Thoracic aorta (tissue), 2 donors: ENCODE results near the gene AMMECR1L. TPM values are rescaled to one million over a fixed set of nuclear protein-coding genes. Genes with fewer than 3 reads are reported as not detected.
"Not testable (repeated sequence)": the region's sequence is repeated elsewhere in the genome, so short reads cannot be mapped to it uniquely, and the experiment has no call there.

Experiments
- ATAC-seq: fragments of 150-250 bp; one replicate; pipeline ENCODE4 v1.8.0; 2017; ENCODE audit warnings: low read depth; ENCODE audit not compliant: insufficient number of reproducible peaks, low FRiP score
- DNase-seq: peaks from one replicate; pipeline ENCODE4 v3.0.0-alpha.2; 2020; ENCODE audit warnings: low spot score
- H3K27ac ChIP-seq, 2 donors: fragments of 200-600 bp; sonication (generic); 1 replicate in 1 of 2; 2 replicates in 1 of 2; pipeline ENCODE4 v1.5.1; 2016; ENCODE audit warnings: mild to moderate bottlenecking in 2 of 2, moderate library complexity in 2 of 2
- H3K27me3 ChIP-seq: fragments of 200-600 bp; sonication (generic); replicated peaks from 2 replicates; pipeline ENCODE4 v1.6.0; 2016; ENCODE audit warnings: mild to moderate bottlenecking; ENCODE audit not compliant: insufficient read depth
- H3K36me3 ChIP-seq: fragments of 200-600 bp; sonication (generic); one replicate; pipeline ENCODE4 v1.5.1; 2016
- H3K4me1 ChIP-seq, 2 donors: fragments of 200-600 bp; sonication (generic); 1 replicate in 1 of 2; 2 replicates in 1 of 2; pipeline versions ENCODE4 v1.5.1 to v1.6.0; 2016; ENCODE audit warnings: low read depth in 2 of 2, mild to moderate bottlenecking in 1 of 2; ENCODE audit not compliant: control insufficient read depth in 1 of 2
- H3K4me3 ChIP-seq: fragments of 200-600 bp; sonication (generic); 2 replicates; pipeline ENCODE4 v1.5.1; 2016; ENCODE audit warnings: mild to moderate bottlenecking
- H3K9me3 ChIP-seq: fragments of 200-600 bp; sonication (generic); 2 replicates; pipeline ENCODE4 v1.5.1; 2016
- total RNA-seq, 2 donors: library from RNA; depleted of rRNA; stranded (reverse); fragments of >200 nt; gene quantifications; one replicate each; pipeline versions ENCODE4 v1.1.0 to v1.2.3, GENCODE V29; 2016
- TF ChIP-seq, protein P1 (sequence below): fragments of 200-600 bp; sonication (generic); IDR thresholded peaks from one replicate; pipeline ENCODE4 v1.5.1; 2019; ENCODE audit warnings: antibody characterized with exemption

AMMECR1L gene
- total RNA-seq, 2 donors from 2014 or later = 6.6 to 18.6 TPM

DNA sequence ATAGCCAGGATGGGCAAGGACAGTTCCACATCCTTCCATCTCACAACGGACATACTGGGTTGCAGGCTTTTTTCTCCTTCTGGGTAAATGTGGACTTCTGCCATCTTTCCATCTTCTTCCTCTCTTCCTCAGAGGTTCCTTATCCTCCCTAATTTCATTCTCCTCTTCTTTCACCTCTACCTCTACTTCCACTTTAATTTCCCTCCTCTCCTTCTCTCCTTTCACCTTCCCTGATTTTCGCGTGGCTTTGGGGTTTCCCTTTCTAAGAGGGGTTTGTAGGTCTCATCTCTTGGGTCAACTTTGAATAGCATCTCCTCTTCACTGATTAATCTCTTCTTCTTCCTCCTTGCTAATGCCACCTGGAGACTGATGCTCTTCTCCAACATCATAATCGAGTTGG is 44.9 kb downstream of the AMMECR1L start:
- Histone ChIP-seq H3K9me3 (no peaks in the 10 kb centered on the region), H3K36me3 (peaks cover 12% of the 10 kb centered on the region), H3K4me1 (no peaks in the 10 kb centered on the region), H3K27me3 (no peaks in the 10 kb centered on the region), H3K4me3 (no peak overlapping the region), H3K27ac (no peak overlapping the region)
- TF ChIP-seq, protein P1, sequence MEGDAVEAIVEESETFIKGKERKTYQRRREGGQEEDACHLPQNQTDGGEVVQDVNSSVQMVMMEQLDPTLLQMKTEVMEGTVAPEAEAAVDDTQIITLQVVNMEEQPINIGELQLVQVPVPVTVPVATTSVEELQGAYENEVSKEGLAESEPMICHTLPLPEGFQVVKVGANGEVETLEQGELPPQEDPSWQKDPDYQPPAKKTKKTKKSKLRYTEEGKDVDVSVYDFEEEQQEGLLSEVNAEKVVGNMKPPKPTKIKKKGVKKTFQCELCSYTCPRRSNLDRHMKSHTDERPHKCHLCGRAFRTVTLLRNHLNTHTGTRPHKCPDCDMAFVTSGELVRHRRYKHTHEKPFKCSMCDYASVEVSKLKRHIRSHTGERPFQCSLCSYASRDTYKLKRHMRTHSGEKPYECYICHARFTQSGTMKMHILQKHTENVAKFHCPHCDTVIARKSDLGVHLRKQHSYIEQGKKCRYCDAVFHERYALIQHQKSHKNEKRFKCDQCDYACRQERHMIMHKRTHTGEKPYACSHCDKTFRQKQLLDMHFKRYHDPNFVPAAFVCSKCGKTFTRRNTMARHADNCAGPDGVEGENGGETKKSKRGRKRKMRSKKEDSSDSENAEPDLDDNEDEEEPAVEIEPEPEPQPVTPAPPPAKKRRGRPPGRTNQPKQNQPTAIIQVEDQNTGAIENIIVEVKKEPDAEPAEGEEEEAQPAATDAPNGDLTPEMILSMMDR = no peak
- ATAC-seq = no peak
- DNase-seq = no peak

DNA sequence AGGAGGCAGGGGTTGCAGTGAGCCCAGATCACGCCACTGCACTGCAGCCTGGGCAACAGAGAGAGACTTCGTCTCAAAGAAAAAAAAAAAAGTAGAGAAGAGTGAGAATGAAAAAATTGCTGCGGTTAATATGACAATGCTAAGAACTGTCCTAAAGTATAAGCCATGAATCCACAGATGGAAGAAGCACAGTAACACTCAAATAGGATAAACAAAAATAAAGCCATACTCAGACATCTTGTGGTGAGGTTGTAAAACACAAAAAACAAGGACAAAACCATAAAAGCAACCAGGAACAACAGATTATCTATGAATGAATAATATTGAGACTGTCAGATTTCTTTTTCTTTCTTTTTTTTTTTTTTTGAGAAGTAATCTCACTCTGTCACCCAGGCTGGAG is 50.8 kb downstream of the AMMECR1L start:
- H3K4me1 ChIP-seq = no peaks in the 10 kb centered on the region
- no peaks in the 10 kb centered on the region for H3K27me3 ChIP-seq
- no peak overlapping the region for H3K27ac ChIP-seq
- ATAC-seq (no peak), DNase-seq (no peak)
- no peak overlapping the region for H3K4me3 ChIP-seq
- TF ChIP-seq, protein P1 = no peak
- no peaks in the 10 kb centered on the region for H3K36me3 ChIP-seq
- no peaks in the 10 kb centered on the region for H3K9me3 ChIP-seq

DNA sequence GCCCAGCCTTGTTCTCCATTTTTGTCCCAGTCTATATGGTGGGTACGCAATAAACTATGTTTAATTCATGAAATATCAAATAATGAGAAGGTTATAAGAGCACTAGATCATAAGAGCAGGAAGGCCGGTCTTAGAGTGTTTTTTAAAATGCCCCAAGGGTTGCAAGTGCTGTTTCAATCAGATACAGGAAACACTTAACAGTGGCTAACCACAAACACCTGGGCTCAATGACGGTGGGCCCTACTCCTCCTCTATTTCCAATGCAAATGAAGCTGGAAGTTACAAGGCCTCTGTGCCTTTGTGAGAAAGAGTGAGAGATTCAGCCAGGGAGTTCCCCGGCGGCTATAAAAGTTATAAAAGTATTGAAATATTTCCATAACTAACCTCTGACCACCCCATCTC is 55.9 kb downstream of the AMMECR1L start:
- H3K9me3 ChIP-seq = no peaks in the 10 kb centered on the region
- no peaks in the 10 kb centered on the region for H3K4me1 ChIP-seq
- H3K36me3 ChIP-seq = no peaks in the 10 kb centered on the region
- H3K27ac ChIP-seq = no peak overlapping the region
- TF ChIP-seq, protein P1 = no peak
- ATAC-seq = no peak
- DNase-seq = no peak
- H3K27me3 ChIP-seq = no peaks in the 10 kb centered on the region
- H3K4me3 ChIP-seq = no peak overlapping the region

DNA sequence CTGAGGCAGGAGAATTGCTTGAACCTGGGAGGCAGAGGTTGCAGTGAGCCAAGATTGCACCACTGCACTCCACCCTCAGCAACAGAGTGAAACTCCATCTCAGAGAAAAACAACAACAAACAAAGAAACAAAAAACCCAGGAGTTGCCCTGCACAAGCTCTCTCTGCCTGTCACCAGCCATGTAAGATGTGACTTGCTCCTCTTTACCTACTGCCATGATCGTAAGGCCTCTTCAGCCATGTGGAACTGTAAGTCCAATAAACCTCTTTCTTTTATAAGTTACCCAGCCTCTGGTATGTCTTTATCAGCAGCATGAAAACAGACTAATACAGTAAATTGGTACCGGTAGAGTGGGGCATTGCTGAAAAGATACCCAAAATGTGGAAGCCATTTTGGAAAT is 59.0 kb downstream of the AMMECR1L start:
- not testable (repeated sequence) for ATAC-seq, H3K4me3 ChIP-seq, H3K27ac ChIP-seq, H3K4me1 ChIP-seq, H3K27me3 ChIP-seq, H3K36me3 ChIP-seq, H3K9me3 ChIP-seq, DNase-seq

DNA sequence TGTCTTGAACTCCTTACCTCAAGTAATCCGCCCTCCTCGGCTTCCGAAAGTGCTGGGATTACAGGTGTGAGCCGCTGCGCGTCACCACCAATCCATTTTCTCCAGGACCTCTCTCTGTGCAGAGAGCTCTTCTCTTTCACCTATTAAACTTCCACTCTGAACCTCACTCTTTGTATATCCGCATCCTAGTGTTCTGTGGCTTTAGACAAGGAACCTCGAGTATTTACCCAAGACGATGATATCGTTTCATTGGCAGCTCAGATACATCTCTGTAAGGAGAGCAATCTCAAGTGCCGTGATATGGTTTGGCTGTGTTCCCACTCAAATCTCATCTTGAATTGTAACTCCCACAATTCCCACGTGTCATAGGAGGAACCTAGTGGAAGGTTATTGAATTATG is 59.7 kb downstream of the AMMECR1L start:
- no peak overlapping the region for H3K27ac ChIP-seq
- ATAC-seq (no peak), DNase-seq (no peak)
- H3K4me3 ChIP-seq = no peak overlapping the region
- TF ChIP-seq, protein P1 = no peak
- H3K4me1 ChIP-seq = no peaks in the 10 kb centered on the region
- H3K36me3 ChIP-seq = no peaks in the 10 kb centered on the region
- no peaks in the 10 kb centered on the region for H3K27me3 ChIP-seq
- no peaks in the 10 kb centered on the region for H3K9me3 ChIP-seq

DNA sequence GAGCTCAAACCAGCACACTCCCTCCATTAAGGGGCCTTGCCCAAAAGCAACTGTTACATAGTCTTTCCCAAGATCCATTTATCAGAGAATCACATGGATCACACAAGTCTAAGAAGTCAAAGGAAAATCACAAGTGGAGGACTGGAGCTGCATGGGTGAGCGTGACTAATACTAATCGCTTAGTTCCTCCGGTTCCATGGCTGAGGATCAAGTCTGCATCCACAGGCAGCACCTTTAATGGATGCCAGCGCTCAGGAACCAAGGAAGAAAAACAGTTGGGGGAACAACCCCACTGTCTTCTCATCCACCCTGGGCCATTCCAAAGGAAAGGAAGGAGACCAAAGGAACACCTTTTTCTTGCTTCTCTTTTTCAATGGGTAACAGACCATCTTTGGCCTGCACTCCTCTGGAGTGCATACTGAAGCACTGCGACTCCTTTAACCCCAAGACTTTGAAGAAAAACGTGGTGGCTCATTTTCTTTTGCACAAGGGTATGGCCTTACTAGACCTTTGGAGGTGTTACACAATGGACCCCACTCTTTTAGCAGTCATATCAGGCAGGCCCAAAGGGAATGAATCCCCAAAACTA is 65.6 kb downstream of the AMMECR1L start:
- Histone ChIP-seq H3K36me3 (no peaks in the 10 kb centered on the region), H3K27ac (no peak overlapping the region), H3K9me3 (peaks cover 11% of the 10 kb centered on the region), H3K4me1 (no peaks in the 10 kb centered on the region), H3K27me3 (no peaks in the 10 kb centered on the region), H3K4me3 (no peak overlapping the region)
- TF ChIP-seq, protein P1 = no peak
- DNase-seq (no peak), ATAC-seq (no peak)
